ENCODE results near the gene DOCK6.
"Not testable (repeated sequence)": the region's sequence is repeated elsewhere in the genome, so short reads cannot be mapped to it uniquely, and the experiment has no call there.

Gene DOCK6

GRCh38 chr19:11160440-11160768 lies 101.9 kb downstream of the DOCK6 start:
- H3K36me3 ChIP-seq (ENCODE audit: control insufficient read depth in 2 of 2, insufficient read depth in 1 of 2, low read length in 2 of 2); H3K27ac ChIP-seq (ENCODE audit: extremely low read depth, low read depth, low read length); H3K9me3 ChIP-seq (ENCODE audit: control insufficient read depth, insufficient read depth, low read depth, low read length); H3K4me1 ChIP-seq (ENCODE audit: control insufficient read depth, insufficient read depth, low read length); H3K4me3 ChIP-seq (ENCODE audit: low read depth, low read length): not testable (repeated sequence)
- peak; percentile 84 for TF ChIP-seq SETDB1 (IDR thresholded peaks at IDR 0.05; ENCODE audit: insufficient read length, low read length)
- ChIA-PET CTCF (interaction anchor here (0.6 kb wide), 1 partner anchor 184 kb away, joined by 3 read pairs; no protein-coding TSS in a partner anchor), POLR2A (interaction anchor here (0.6 kb wide), 1 partner anchor 40 kb away, joined by 3 read pairs; no protein-coding TSS in a partner anchor)

DNA sequence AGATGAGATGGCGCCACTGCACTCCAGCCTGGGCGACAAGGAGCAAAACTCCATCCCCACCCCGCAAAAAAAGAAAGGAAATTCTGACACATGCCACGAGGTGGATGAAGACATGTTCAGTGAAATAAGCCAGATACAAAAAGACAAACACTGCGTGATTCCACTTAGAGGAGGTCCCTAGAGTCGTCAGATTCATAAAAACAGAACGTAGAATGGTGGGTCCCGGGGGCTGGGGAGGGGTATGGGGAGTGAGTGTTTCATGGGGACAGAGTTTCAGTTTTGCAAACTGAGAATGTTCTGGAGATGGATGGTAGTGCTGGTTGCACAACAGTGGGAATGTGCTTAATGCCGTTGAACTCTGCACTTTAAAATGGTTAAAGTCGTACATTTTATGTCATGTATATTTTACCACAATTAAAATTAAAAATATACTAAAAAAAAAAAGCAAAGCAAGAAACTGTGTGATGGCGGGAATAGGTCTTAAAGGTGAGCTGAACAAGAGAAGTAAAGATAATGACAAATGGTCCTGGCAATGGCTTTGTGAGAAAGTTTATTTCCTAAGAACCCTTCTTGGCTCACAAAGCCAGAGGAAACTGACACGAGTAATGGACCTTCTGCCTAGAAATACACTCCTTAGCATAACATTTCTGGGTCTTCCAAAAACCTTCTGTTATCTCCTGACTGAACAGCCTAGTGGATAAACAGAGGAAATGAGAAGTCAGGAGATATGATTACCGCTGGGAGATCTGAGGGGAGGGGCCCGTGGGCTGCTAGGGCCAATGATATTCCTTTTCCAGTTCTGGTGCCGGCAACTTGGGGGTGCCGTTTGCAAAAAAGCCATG lies 102.5 kb downstream of the DOCK6 start:
- H3K36me3 ChIP-seq (ENCODE audit: control insufficient read depth in 2 of 2, insufficient read depth in 1 of 2, low read length in 2 of 2), result peaks cover 0 to 2% of the 10 kb centered on the region in 2 experiments; a peak in 1 of 3 replicates
- H3K9me3 ChIP-seq (ENCODE audit: control insufficient read depth, insufficient read depth, low read depth, low read length), result no peaks in the 10 kb centered on the region
- H3K27ac ChIP-seq (ENCODE audit: extremely low read depth, low read depth, low read length), result no peak overlapping the region
- ChIA-PET CTCF (interaction anchor here (0.6 kb wide), 1 partner anchor 185 kb away, joined by 3 read pairs; no protein-coding TSS in a partner anchor), POLR2A (no interaction called here)
- H3K4me1 ChIP-seq (ENCODE audit: control insufficient read depth, insufficient read depth, low read length), result no peaks in the 10 kb centered on the region; the same call in 1 of the 2 replicates
- TF ChIP-seq PATZ1 (tag by site-specific recombination; IDR thresholded peaks at IDR 0.05) (no peak), ZNF112 (tag by site-specific recombination; IDR thresholded peaks at IDR 0.05) (no peak)
- no peak overlapping the region for H3K4me3 ChIP-seq (ENCODE audit: low read depth, low read length)

DNA sequence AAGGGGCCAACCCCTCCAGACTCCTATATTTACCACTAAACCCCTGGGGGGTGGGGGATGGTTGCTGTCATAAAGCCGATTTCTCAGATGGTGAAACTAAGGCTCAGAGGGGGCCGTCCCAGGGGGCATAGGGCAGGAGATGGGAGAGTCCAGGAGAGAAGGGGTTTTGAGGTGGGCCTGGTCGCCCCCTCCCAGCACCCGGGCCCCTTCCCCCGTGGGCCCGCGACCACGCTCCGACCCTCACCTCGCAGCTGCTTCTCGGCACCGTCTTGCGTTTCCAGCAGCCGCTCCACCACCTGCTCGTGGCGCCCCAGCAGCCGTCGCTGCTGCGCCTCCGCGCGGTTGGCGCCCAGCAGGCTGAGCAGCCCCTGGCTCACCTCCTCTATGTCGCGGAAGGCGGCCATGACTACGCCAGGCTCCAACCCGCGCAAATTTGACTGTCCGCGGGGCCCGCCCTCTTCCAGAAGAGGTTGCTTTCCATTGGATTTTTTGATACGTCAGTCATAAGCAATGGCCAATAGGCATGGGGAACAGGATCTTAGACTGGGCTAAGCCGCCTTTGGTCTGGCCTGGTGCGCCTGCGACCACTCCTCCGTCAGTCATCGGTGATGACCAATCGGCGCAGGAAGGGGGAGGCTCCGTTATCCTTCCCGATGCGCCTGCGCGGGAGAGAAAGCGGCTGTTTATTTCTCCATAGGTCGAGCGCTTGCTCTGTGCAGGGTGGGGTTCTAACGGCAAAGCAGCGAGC lies 106.8 kb downstream of the DOCK6 start, which contains the start of gene SPC24:
Gene SPC24, minus strand, starts transcription at position 410 of the 748 bp plus-strand sequence. Its CDS starts 6 bp downstream, at position 404.
- peaks cover 0 to 18% of the 10 kb centered on the region in 2 experiments; a peak in 2 of 3 replicates for H3K36me3 ChIP-seq (ENCODE audit: control insufficient read depth in 2 of 2, insufficient read depth in 1 of 2, low read length in 2 of 2)
- CTCF ChIA-PET, result interaction anchor here (0.6 to 2.2 kb wide), 3 partner anchors 9 to 219 kb away, joined by 3 to 9 read pairs (median 8); no protein-coding TSS in a partner anchor
- no peaks in the 10 kb centered on the region for H3K9me3 ChIP-seq (ENCODE audit: control insufficient read depth, insufficient read depth, low read depth, low read length)
- POLR2A ChIA-PET, result interaction anchor here (0.9 to 5.9 kb wide), 5 partner anchors 8 to 42 kb away, joined by 4 to 37 read pairs (median 10); partner anchors contain the start of gene KANK2
- no peaks in the 10 kb centered on the region; the same call in 1 of the 2 replicates for H3K4me1 ChIP-seq (ENCODE audit: control insufficient read depth, insufficient read depth, low read length)
- peak within 1 kb of the TSS; percentile 66 for H3K4me3 ChIP-seq (ENCODE audit: low read depth, low read length)
- H3K27ac ChIP-seq (ENCODE audit: extremely low read depth, low read depth, low read length), result peak within 1 kb of the TSS; percentile 80
- peak; percentile 81 for TF ChIP-seq SP3 (tag by site-specific recombination; IDR thresholded peaks at IDR 0.05)
- peak; percentile 45; the same call in 1 of the 2 replicates for TF ChIP-seq ZNF561 (tag by site-specific recombination; IDR thresholded peaks at IDR 0.05; ENCODE audit: borderline replicate concordance)
- TF ChIP-seq ZNF26 (tag by site-specific recombination; IDR thresholded peaks at IDR 0.05), result no peak
- no peak for TF ChIP-seq ZNF548 (tag by site-specific recombination; IDR thresholded peaks at IDR 0.05)
- peak; percentile 78; the same call in 1 of the 2 replicates for TF ChIP-seq TRIM28 (IDR thresholded peaks at IDR 0.05; ENCODE audit: borderline replicate concordance, low read length)
- TF ChIP-seq SP7 (tag by site-specific recombination; IDR thresholded peaks at IDR 0.05), result peak; percentile 76
- TF ChIP-seq ZBTB26 (tag by site-specific recombination; optimal IDR thresholded peaks at IDR 0.05), result peak; percentile 49
- peak; percentile 85 for TF ChIP-seq KLF16 (tag by site-specific recombination; IDR thresholded peaks at IDR 0.05)
- 0 out of 2 replicates have a peak, but pooled peaks have one; percentile 22 for TF ChIP-seq ZBTB17 (tag by site-specific recombination; IDR thresholded peaks at IDR 0.05)
- no peak for TF ChIP-seq ZNF157 (tag by site-specific recombination; IDR thresholded peaks at IDR 0.05)
- TF ChIP-seq ZNF560 (tag by site-specific recombination; IDR thresholded peaks at IDR 0.05; ENCODE audit: borderline replicate concordance), result no peak
- peak; percentile 51; the same call in 1 of the 2 replicates for TF ChIP-seq ZNF280D (tag by site-specific recombination; IDR thresholded peaks at IDR 0.05)
- TF ChIP-seq PBX3 (CRISPR knock-in tag; IDR thresholded peaks at IDR 0.05), result peak; percentile 96
